ENCODE data around the gene RADIL. TPM values are rescaled to one million over a fixed set of nuclear protein-coding genes. Genes with fewer than 3 reads are reported as not detected.

Gene RADIL
- polyA plus RNA-seq, 3 donors = not detected

DNA sequence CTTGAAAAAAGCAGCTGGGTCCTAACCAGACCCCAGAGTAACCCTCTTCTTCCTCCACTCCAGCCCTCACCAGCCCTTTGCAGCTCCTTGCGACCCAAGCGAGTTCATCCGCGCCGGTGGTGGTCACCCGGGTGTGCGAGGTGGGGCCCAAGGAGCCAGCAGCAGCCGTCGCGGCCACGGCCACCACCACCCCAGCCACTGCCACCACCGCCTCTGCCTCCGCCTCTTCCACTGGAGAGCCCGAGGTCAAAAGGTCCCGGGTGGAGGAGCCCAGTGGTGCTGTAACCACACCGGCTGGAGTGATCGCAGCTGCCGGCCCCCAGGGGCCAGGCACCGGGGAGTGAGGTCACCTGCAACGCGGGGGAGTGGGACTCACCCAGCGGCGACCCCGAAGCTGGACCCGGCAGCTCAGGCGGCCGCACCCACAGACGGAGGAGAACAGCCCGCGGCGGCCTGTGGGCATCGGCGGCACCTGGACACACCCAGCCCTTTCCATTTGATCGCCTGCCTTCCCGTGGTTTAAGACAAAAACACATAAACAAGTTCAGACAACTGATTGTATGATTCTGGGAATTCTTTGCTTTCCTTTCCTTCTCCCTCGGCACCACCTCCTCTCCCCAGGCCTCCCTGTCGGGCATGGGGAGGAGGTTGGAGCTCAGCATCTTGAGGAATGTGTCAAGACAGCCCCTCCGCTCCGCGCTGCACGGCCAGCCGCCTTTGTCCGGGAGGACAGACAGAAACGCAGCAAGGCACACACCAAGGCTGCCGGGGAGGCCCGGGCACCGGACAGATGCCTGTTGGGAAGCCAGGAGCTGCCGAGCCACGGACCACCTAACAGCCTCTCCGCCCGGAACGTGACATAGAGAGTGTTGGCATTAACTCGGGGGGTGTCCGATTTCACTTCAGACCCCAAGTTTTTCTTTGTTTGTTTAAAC is 121.1 kb downstream of the RADIL start:
- Histone ChIP-seq H3K9ac (ENCODE audit: insufficient read depth, low read length, poor library complexity, severe bottlenecking) (no peak overlapping the region), H3K36me3 (replicated peaks in 1 of 2; ENCODE audit: control insufficient read depth in 1 of 2, insufficient read depth in 2 of 2, low read length in 2 of 2) (peaks cover 72 to 99% of the 10 kb centered on the region in 2 donors), H3K4me1 (ENCODE audit: control insufficient read depth in 1 of 2, insufficient read depth in 2 of 2, low read length in 2 of 2) (no peaks in the 10 kb centered on the region), H3K27ac (ENCODE audit: low read depth in 1 of 2, low read length in 2 of 2) (no peak overlapping the region), H3K27me3 (ENCODE audit: control insufficient read depth in 2 of 2, insufficient read depth in 2 of 2, low read length in 2 of 2) (no peaks in the 10 kb centered on the region), H3K4me3 (replicated peaks in 1 of 3; ENCODE audit: low read depth in 2 of 3, low read length in 3 of 3) (no peak overlapping the region), H3K4me2 (replicated peaks; ENCODE audit: extremely low read depth, low read length, poor library complexity, severe bottlenecking) (no peak overlapping the region), H3K79me2 (ENCODE audit: insufficient read depth, low read length) (no peaks in the 10 kb centered on the region), H3K9me3 (replicated peaks in 1 of 2; ENCODE audit: control insufficient read depth in 1 of 2, insufficient read depth in 1 of 2, low read length in 2 of 2) (no peaks in the 10 kb centered on the region), H4K20me1 (ENCODE audit: insufficient read depth, low read length) (peaks cover 18% of the 10 kb centered on the region), H2AFZ (ENCODE audit: insufficient read depth, low read depth, low read length, poor library complexity, severe bottlenecking) (no peak overlapping the region)
- Mint-ChIP-seq H3K27ac (peak overlapping the region in 3 of 7 donors; percentile 26 to 86 (median 46)), H3K36me3 (peaks cover 66 to 92% of the 10 kb centered on the region in 2 donors), H3K27me3 (ENCODE audit: low read depth in 3 of 3) (peaks cover 0 to 2% (median 0%) of the 10 kb centered on the region in 3 donors), H3K9me3 (peaks cover 0 to 6% (median 0%) of the 10 kb centered on the region in 7 donors), H3K4me3 (no peak overlapping the region), H3K4me1 (no peaks in the 10 kb centered on the region)
- TF ChIP-seq, protein P1, sequence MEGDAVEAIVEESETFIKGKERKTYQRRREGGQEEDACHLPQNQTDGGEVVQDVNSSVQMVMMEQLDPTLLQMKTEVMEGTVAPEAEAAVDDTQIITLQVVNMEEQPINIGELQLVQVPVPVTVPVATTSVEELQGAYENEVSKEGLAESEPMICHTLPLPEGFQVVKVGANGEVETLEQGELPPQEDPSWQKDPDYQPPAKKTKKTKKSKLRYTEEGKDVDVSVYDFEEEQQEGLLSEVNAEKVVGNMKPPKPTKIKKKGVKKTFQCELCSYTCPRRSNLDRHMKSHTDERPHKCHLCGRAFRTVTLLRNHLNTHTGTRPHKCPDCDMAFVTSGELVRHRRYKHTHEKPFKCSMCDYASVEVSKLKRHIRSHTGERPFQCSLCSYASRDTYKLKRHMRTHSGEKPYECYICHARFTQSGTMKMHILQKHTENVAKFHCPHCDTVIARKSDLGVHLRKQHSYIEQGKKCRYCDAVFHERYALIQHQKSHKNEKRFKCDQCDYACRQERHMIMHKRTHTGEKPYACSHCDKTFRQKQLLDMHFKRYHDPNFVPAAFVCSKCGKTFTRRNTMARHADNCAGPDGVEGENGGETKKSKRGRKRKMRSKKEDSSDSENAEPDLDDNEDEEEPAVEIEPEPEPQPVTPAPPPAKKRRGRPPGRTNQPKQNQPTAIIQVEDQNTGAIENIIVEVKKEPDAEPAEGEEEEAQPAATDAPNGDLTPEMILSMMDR (IDR thresholded peaks at IDR 0.05) = no peak
- DNase-seq = no peak
- intact Hi-C loops (cut with micrococcal nuclease) = no loop called here
- 98% methylated on average over 47 of the region's 54 CpGs for WGBS (ENCODE audit: insufficient coverage)

DNA sequence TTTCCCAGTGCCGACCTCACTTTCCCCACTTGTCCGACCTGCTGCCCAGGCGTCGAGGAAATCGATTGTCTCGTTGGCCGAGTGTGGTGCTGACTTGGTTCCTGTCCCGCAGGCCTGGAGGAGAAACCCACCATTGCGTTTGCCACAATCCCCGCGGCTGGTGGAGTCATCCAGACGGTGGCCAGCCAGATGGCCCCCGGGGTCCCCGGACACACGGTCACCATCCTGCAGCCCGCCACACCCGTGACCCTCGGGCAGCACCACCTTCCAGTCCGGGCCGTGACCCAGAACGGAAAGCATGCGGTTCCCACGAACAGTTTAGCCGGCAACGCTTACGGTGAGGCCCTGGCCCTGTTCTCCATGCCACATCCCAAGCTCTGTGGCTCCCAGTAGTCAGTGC is 122.6 kb downstream of the RADIL start:
- Mint-ChIP-seq H3K27me3 (ENCODE audit: low read depth in 3 of 3) (peaks cover 0 to 2% (median 0%) of the 10 kb centered on the region in 3 donors), H3K27ac (no peak overlapping the region), H3K36me3 (peaks cover 70 to 97% of the 10 kb centered on the region in 2 donors)

More for the DNA sequence above, 122.6 kb downstream of the RADIL start:
- Histone ChIP-seq H4K20me1 (ENCODE audit: insufficient read depth, low read length) (peaks cover 18% of the 10 kb centered on the region), H3K4me2 (replicated peaks; ENCODE audit: extremely low read depth, low read length, poor library complexity, severe bottlenecking) (no peak overlapping the region), H3K9me3 (replicated peaks in 1 of 2; ENCODE audit: control insufficient read depth in 1 of 2, insufficient read depth in 1 of 2, low read length in 2 of 2) (no peaks in the 10 kb centered on the region), H3K27ac (ENCODE audit: low read depth in 1 of 2, low read length in 2 of 2) (no peak overlapping the region), H3K27me3 (ENCODE audit: control insufficient read depth in 2 of 2, insufficient read depth in 2 of 2, low read length in 2 of 2) (no peaks in the 10 kb centered on the region), H3K4me3 (replicated peaks in 1 of 3; ENCODE audit: low read depth in 2 of 3, low read length in 3 of 3) (no peak overlapping the region), H3K4me1 (ENCODE audit: control insufficient read depth in 1 of 2, insufficient read depth in 2 of 2, low read length in 2 of 2) (no peaks in the 10 kb centered on the region), H3K79me2 (ENCODE audit: insufficient read depth, low read length) (no peaks in the 10 kb centered on the region), H3K36me3 (replicated peaks in 1 of 2; ENCODE audit: control insufficient read depth in 1 of 2, insufficient read depth in 2 of 2, low read length in 2 of 2) (peaks cover 83 to 99% of the 10 kb centered on the region in 2 donors), H3K9ac (ENCODE audit: insufficient read depth, low read length, poor library complexity, severe bottlenecking) (no peak overlapping the region), H2AFZ (ENCODE audit: insufficient read depth, low read depth, low read length, poor library complexity, severe bottlenecking) (no peak overlapping the region)
- TF ChIP-seq, protein P1 (IDR thresholded peaks at IDR 0.05) = no peak
- intact Hi-C loops (cut with micrococcal nuclease) = no loop called here
- WGBS (ENCODE audit: insufficient coverage) = 98% methylated on average over 26 of the region's 26 CpGs
- no peak for DNase-seq
- Mint-ChIP-seq H3K4me3 (no peak overlapping the region), H3K9me3 (peaks cover 0 to 3% (median 0%) of the 10 kb centered on the region in 7 donors), H3K4me1 (no peaks in the 10 kb centered on the region)
